HCT116 (cell line): Measurements from ENCODE around the gene XYLT1. TPM values are rescaled to one million over a fixed set of nuclear protein-coding genes. Genes with fewer than 3 reads are reported as not detected.

ENCODE experiments used
- ATAC-seq: fragments of 200-7000 bp; cut with Tn5 transposase; 2 replicates; pipeline ENCODE4 v1.9.1; 2020; ENCODE audit warnings: mild to moderate bottlenecking, moderate library complexity
- BruUV-seq: library from RNA; stranded (reverse); fragments of 400-500 nt; replicated peaks from 2 replicates; lab custom pipeline; 2021; lab: Mats Ljungman, UMichigan
- CTCF ChIA-PET: fragments of 300-600 bp; sonication (Branson Sonifier 250); formaldehyde crosslinking; loops from one replicate; lab custom pipeline; 2021; ENCODE audit warnings: antibody characterized with exemption; lab: Charles Lee
- POLR2A ChIA-PET: fragments of 300-600, 350-600 bp; sonication (Branson Sonifier 250); formaldehyde crosslinking; loops from one replicate; lab custom pipeline; 2021; ENCODE audit warnings: antibody characterized with exemption; lab: Charles Lee
- RAD21 ChIA-PET, 2 experiments: fragments of 300-600 bp; sonication (Branson Sonifier 250); formaldehyde crosslinking; loops; one replicate each; lab custom pipeline; 2023; ENCODE audit warnings: low total read pairs in 2 of 2; ENCODE audit not compliant: uncharacterized antibody in 2 of 2, unreplicated experiment in 2 of 2, low non-redundant PET in 1 of 2; lab: Charles Lee
- DNase-seq: peaks from one replicate; pipeline ENCODE4 v3.0.0-alpha.2; 2010; ENCODE audit warnings: low read depth, low spot score
- H2AFZ ChIP-seq: fragments of 200-600 bp; shearing (Covaris generic), sonication (generic); 2 replicates; pipeline ENCODE4 v1.6.1; 2017; ENCODE audit warnings: low read depth, mixed run types, mixed read lengths, antibody characterized with exemption, low read length; ENCODE audit not compliant: poor library complexity, severe bottlenecking
- H3K27ac ChIP-seq: 2 replicates; pipeline ENCODE4 v1.5.1; 2012; ENCODE audit warnings: low read depth, low read length
- H3K27me3 ChIP-seq: fragments of 200-600 bp; sonication (generic); 2 replicates; pipeline ENCODE4 v1.6.1; 2016; ENCODE audit warnings: mixed run types, low read length, mixed read lengths; ENCODE audit not compliant: insufficient read depth
- H3K36me3 ChIP-seq, 2 experiments: fragments of 200-500 bp in 1 of 2; fragments of 200-600 bp in 1 of 2; sonication (Bioruptor generic) in 1 of 2; sonication (generic) in 1 of 2; 2 replicates each; pipeline versions ENCODE4 v1.5.1 to v1.6.1; 2014 to 2016; ENCODE audit warnings: low read length in 2 of 2, inconsistent platforms in 1 of 2, mixed read lengths in 1 of 2, mixed run types in 1 of 2; ENCODE audit not compliant: insufficient read depth in 2 of 2, control insufficient read depth in 1 of 2
- H3K4me1 ChIP-seq, 2 experiments: fragments of 200-600 bp in 1 of 2; sonication (generic) in 1 of 2; 2 replicates each; pipeline versions ENCODE4 v1.5.1 to v1.6.1; 2012 to 2017; ENCODE audit warnings: low read length in 2 of 2, inconsistent platforms in 1 of 2, mild to moderate bottlenecking in 1 of 2, mixed read lengths in 1 of 2, mixed run types in 1 of 2, moderate library complexity in 1 of 2; ENCODE audit not compliant: insufficient read depth in 2 of 2, control insufficient read depth in 1 of 2
- H3K4me2 ChIP-seq: fragments of 200-600 bp; sonication (generic); 2 replicates; pipeline ENCODE4 v1.6.1; 2017; ENCODE audit warnings: mixed run types, low read length, mixed read lengths
- H3K4me3 ChIP-seq, 2 experiments: fragments of 200-600 bp in 1 of 2; sonication (generic) in 1 of 2; replicated peaks in 1 of 2; 2 replicates each; pipeline ENCODE4 v1.5.1; 2011 to 2016; ENCODE audit warnings: low read length in 2 of 2, control low read depth in 1 of 2, low read depth in 1 of 2, mild to moderate bottlenecking in 1 of 2, mixed read lengths in 1 of 2, mixed run types in 1 of 2
- H3K79me2 ChIP-seq: fragments of 200-600 bp; sonication (generic); 2 replicates; pipeline ENCODE4 v1.6.1; 2017; ENCODE audit warnings: mild to moderate bottlenecking, mixed run types, low read length, moderate library complexity, mixed read lengths; ENCODE audit not compliant: insufficient read depth
- H3K9ac ChIP-seq: fragments of 200-600 bp; sonication (generic); 2 replicates; pipeline ENCODE4 v1.6.1; 2016; ENCODE audit warnings: low read length, mixed read lengths
- H3K9me2 ChIP-seq: fragments of 200-600 bp; sonication (generic), shearing (Covaris generic); 2 replicates; pipeline ENCODE4 v1.6.1; 2017; ENCODE audit warnings: mixed run types, mild to moderate bottlenecking, moderate library complexity; ENCODE audit not compliant: insufficient read depth
- H3K9me3 ChIP-seq, 2 experiments: fragments of 200-500 bp in 1 of 2; fragments of 200-600 bp in 1 of 2; sonication (Bioruptor generic) in 1 of 2; sonication (generic) in 1 of 2; 2 replicates each; pipeline ENCODE4 v1.6.1; 2014 to 2017; ENCODE audit warnings: low read length in 2 of 2, mixed read lengths in 2 of 2, inconsistent platforms in 1 of 2, low read depth in 1 of 2, mild to moderate bottlenecking in 1 of 2, mixed run types in 1 of 2, moderate library complexity in 1 of 2; ENCODE audit not compliant: control insufficient read depth in 1 of 2, insufficient read depth in 1 of 2
- H4K20me1 ChIP-seq: fragments of 200-600 bp; sonication (generic), shearing (Covaris generic); 2 replicates; pipeline ENCODE4 v1.6.1; 2017; ENCODE audit warnings: mixed run types, mild to moderate bottlenecking, moderate library complexity; ENCODE audit not compliant: insufficient read depth
- CBX3 ChIP-seq: IDR thresholded peaks from 2 replicates; pipeline ENCODE4 v1.6.1; 2012; ENCODE audit warnings: low read depth
- EGR1 ChIP-seq: IDR thresholded peaks from 2 replicates; pipeline ENCODE4 v1.6.1; 2012; ENCODE audit warnings: low read depth
- ELF1 ChIP-seq: IDR thresholded peaks from 2 replicates; pipeline ENCODE4 v1.6.1; 2012; ENCODE audit warnings: low read depth, borderline replicate concordance
- EZH2 ChIP-seq: fragments of 200-600 bp; sonication (generic); IDR thresholded peaks from 2 replicates; pipeline ENCODE4 v1.6.1; 2017; ENCODE audit warnings: antibody characterized with exemption, mixed run types
- JUND ChIP-seq: IDR thresholded peaks from 2 replicates; pipeline ENCODE4 v1.6.1; 2012
- MAX ChIP-seq: IDR thresholded peaks from 2 replicates; pipeline ENCODE4 v1.6.1; 2012
- POLR2A ChIP-seq: IDR thresholded peaks from 2 replicates; pipeline ENCODE4 v1.7.0; 2011; ENCODE audit warnings: borderline replicate concordance; ENCODE audit not compliant: insufficient read depth, insufficient read length; ENCODE audit errors: extremely low read depth
- SIN3A ChIP-seq: IDR thresholded peaks from 2 replicates; pipeline ENCODE4 v1.6.1; 2012; ENCODE audit warnings: low read depth
- SRF ChIP-seq: IDR thresholded peaks from 2 replicates; pipeline ENCODE4 v1.6.1; 2012; ENCODE audit warnings: low read depth
- TCF7L2 ChIP-seq: IDR thresholded peaks from 2 replicates; pipeline ENCODE4 v1.7.0; 2011; ENCODE audit warnings: borderline replicate concordance, inconsistent platforms; ENCODE audit not compliant: insufficient read depth, insufficient read length; ENCODE audit errors: extremely low read depth
- ZBTB33 ChIP-seq: IDR thresholded peaks from 2 replicates; pipeline ENCODE4 v1.6.1; 2011; ENCODE audit warnings: mild to moderate bottlenecking, low read length, moderate library complexity; ENCODE audit not compliant: insufficient replicate concordance; ENCODE audit errors: extremely low read depth
- ZFX ChIP-seq: fragments of 450-650 bp; IDR thresholded peaks from 2 replicates; pipeline ENCODE4 v1.6.1; 2017
- ZNF274 ChIP-seq: fragments of 200-500 bp; sonication (Bioruptor generic); IDR thresholded peaks from 2 replicates; pipeline ENCODE4 v1.6.1; 2014; ENCODE audit warnings: mild to moderate bottlenecking, low read depth, low read length, inconsistent platforms
- intact Hi-C: fragments of 100-400 bp; cut with micrococcal nuclease; formaldehyde crosslinking; loops from 2 replicates; pipeline ENCODE4 v1.10.0; 2022
- total RNA-seq: library from RNA; stranded (reverse); gene quantifications from one replicate; pipeline ENCODE4 v1.2.1, GENCODE V29; 2021; ENCODE audit not compliant: unreplicated experiment

The XYLT1 gene
- total RNA-seq, 1 experiment from 2014 or later = 4.5 TPM

- Histone ChIP-seq H3K9me3 (no peaks in the 10 kb centered on the region), H3K4me2 (no peak overlapping the region), H3K9ac (no peak overlapping the region), H4K20me1 (no peaks in the 10 kb centered on the region), H3K9me2 (no peaks in the 10 kb centered on the region), H3K4me3 (no peak overlapping the region), H3K27me3 (no peaks in the 10 kb centered on the region), H3K27ac (no peak overlapping the region), H3K79me2 (no peaks in the 10 kb centered on the region), H3K36me3 (no peaks in the 10 kb centered on the region), H2AFZ (no peak overlapping the region), H3K4me1 (no peaks in the 10 kb centered on the region; a peak in 1 of 4 replicates)
- ChIA-PET RAD21 (no interaction called here), CTCF (no interaction called here), POLR2A (no interaction called here)
- no TSS peak for BruUV-seq
- DNase-seq (no peak), ATAC-seq (no peak)
- intact Hi-C loops = no loop called here
- no peak for TF ChIP-seq ELF1
- TF ChIP-seq ZFX = no peak
- no peak for TF ChIP-seq EGR1
- no peak for TF ChIP-seq SRF
- TF ChIP-seq JUND = no peak
- no peak for TF ChIP-seq ZNF274
- TF ChIP-seq TCF7L2 = no peak
- TF ChIP-seq ZBTB33 = no peak
- TF ChIP-seq SIN3A = no peak
- no peak for TF ChIP-seq CBX3
- TF ChIP-seq EZH2 = no peak
- no peak for TF ChIP-seq MAX
- no peak for TF ChIP-seq POLR2A
Measured at GRCh38 chr16:17232487-17232886, 238.3 kb downstream of the XYLT1 start.
